Suprapubic skin (tissue), 4 donors: ENCODE results near the gene SLCO3A1.

Experiments used
- EP300 ChIP-seq: sonication (generic); formaldehyde crosslinking; IDR thresholded peaks from one replicate; pipeline ENCODE4 v1.6.1; 2017; ENCODE audit warnings: antibody characterized with exemption
- POLR2A ChIP-seq, 2 donors: fragments of 450-650 bp; IDR thresholded peaks; one replicate each; pipeline ENCODE4 v1.6.1; 2017; ENCODE audit warnings: antibody characterized with exemption in 2 of 2, mild to moderate bottlenecking in 2 of 2, moderate library complexity in 2 of 2
- POLR2AphosphoS5 ChIP-seq, 3 donors: sonication (generic); formaldehyde crosslinking; IDR thresholded peaks; one replicate each; pipeline ENCODE4 v1.6.1; 2017; ENCODE audit warnings: antibody characterized with exemption in 3 of 3
- TF ChIP-seq, protein P1 (sequence below), 2 donors: fragments of 200-600 bp in 1 of 2; fragments of 450-650 bp in 1 of 2; sonication (generic) in 1 of 2; IDR thresholded peaks; one replicate each; pipeline ENCODE4 v1.5.1; 2016 to 2019; ENCODE audit warnings: antibody characterized with exemption in 2 of 2, mild to moderate bottlenecking in 1 of 2, moderate library complexity in 1 of 2

DNA sequence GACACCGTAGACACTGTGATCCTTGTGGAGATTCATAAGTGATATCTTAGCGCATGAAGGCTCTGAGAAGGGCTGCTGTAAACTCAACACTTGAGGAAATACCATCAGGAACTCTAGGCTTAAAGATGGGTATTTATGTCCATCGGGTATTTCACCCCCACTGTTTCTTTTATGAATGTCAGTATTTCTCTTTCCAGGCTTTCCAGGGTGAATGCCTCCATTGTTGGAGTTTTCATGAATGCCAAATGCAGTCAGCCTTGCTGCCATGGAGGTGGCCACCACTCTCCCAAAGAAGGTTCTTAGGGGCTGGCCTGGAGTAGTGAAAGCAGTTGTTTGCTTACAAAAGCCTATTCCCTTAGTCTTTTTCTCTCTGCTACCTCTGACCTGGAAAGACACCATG, 259.2 kb downstream of the SLCO3A1 start:
- TF ChIP-seq, protein P1, sequence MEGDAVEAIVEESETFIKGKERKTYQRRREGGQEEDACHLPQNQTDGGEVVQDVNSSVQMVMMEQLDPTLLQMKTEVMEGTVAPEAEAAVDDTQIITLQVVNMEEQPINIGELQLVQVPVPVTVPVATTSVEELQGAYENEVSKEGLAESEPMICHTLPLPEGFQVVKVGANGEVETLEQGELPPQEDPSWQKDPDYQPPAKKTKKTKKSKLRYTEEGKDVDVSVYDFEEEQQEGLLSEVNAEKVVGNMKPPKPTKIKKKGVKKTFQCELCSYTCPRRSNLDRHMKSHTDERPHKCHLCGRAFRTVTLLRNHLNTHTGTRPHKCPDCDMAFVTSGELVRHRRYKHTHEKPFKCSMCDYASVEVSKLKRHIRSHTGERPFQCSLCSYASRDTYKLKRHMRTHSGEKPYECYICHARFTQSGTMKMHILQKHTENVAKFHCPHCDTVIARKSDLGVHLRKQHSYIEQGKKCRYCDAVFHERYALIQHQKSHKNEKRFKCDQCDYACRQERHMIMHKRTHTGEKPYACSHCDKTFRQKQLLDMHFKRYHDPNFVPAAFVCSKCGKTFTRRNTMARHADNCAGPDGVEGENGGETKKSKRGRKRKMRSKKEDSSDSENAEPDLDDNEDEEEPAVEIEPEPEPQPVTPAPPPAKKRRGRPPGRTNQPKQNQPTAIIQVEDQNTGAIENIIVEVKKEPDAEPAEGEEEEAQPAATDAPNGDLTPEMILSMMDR (IDR thresholded peaks at IDR 0.05), result no peak
- TF ChIP-seq POLR2A (IDR thresholded peaks at IDR 0.05), result no peak
- TF ChIP-seq POLR2AphosphoS5 (IDR thresholded peaks at IDR 0.05), result no peak
- TF ChIP-seq EP300, result no peak
